Stimulated activated CD8-positive, alpha-beta memory T cell treated with anti-CD3 and anti-CD28 coated beads, Interleukin-7, amount 100 ng/mL, for 4 hours (primary cell): ENCODE results near the gene STYK1.

Experiments
- DNase-seq, 2 donors: peaks; one replicate each; pipeline ENCODE4 v3.0.0-alpha.2; 2020; ENCODE audit warnings: low read depth in 2 of 2

The STYK1 gene

GRCh38 chr12:10673659-10674384 is at the start of gene STYK1:
Gene STYK1, minus strand, starts transcription at chr12:10674052. Its CDS starts 39,434 bp downstream, at chr12:10634618.
- peak; percentile 33 to 49 for DNase-seq

GRCh38 chr12:10722905-10723746 is 49.3 kb upstream of the STYK1 start, which contains the start of gene YBX3:
Gene YBX3, minus strand, starts transcription at chr12:10723323. Its CDS starts 212 bp downstream, at chr12:10723111.
- DNase-seq: peak; percentile 20 to 48

- DNase-seq: peak; percentile 37 to 67
These were observed 48.7 kb upstream of the STYK1 start for GRCh38 chr12:10722502-10722904.

GRCh38 chr12:10721651-10722501 is 48.0 kb upstream of the STYK1 start:
- peak; percentile 50 to 71 for DNase-seq

GRCh38 chr12:10720974-10721650 is 47.3 kb upstream of the STYK1 start:
- DNase-seq: no peak

GRCh38 chr12:10719482-10719881 is 45.6 kb upstream of the STYK1 start:
- DNase-seq: no peak

- DNase-seq: no peak
These were observed 44.5 kb upstream of the STYK1 start for GRCh38 chr12:10718279-10718821.

- DNase-seq: no peak
These were observed 43.6 kb upstream of the STYK1 start for GRCh38 chr12:10717410-10717809.

- DNase-seq: no peak
These were observed 43.0 kb upstream of the STYK1 start for GRCh38 chr12:10716704-10717315.

GRCh38 chr12:10716277-10716676 is 42.4 kb upstream of the STYK1 start:
- DNase-seq: no peak

- no peak for DNase-seq
These were observed 41.6 kb upstream of the STYK1 start for GRCh38 chr12:10715491-10715890.

- DNase-seq: no peak
These were observed 36.0 kb upstream of the STYK1 start for GRCh38 chr12:10709808-10710207.

GRCh38 chr12:10708862-10709261 is 35.0 kb upstream of the STYK1 start:
- no peak for DNase-seq

GRCh38 chr12:10705655-10706054 is 31.8 kb upstream of the STYK1 start:
- DNase-seq: no peak

GRCh38 chr12:10701843-10702242 is 28.0 kb upstream of the STYK1 start:
- no peak for DNase-seq

- peak; percentile 28 to 34 for DNase-seq
These were observed 27.4 kb upstream of the STYK1 start for GRCh38 chr12:10701131-10701681.

GRCh38 chr12:10700581-10700980 is 26.7 kb upstream of the STYK1 start:
- DNase-seq: no peak

- DNase-seq: no peak
These were observed 24.0 kb upstream of the STYK1 start for GRCh38 chr12:10697862-10698261.

GRCh38 chr12:10697156-10697555 is 23.3 kb upstream of the STYK1 start:
- no peak for DNase-seq

- no peak for DNase-seq
These were observed 17.1 kb upstream of the STYK1 start for GRCh38 chr12:10690906-10691305.
